ENCODE results near the gene SRSF3. TPM values are rescaled to one million over a fixed set of nuclear protein-coding genes. Genes with fewer than 3 reads are reported as not detected.

Gene SRSF3
- polyA plus RNA-seq, 1 donor (not counting 4 experiments of a cell fraction or from before 2014, with no cell fraction given) = 398 TPM

DNA sequence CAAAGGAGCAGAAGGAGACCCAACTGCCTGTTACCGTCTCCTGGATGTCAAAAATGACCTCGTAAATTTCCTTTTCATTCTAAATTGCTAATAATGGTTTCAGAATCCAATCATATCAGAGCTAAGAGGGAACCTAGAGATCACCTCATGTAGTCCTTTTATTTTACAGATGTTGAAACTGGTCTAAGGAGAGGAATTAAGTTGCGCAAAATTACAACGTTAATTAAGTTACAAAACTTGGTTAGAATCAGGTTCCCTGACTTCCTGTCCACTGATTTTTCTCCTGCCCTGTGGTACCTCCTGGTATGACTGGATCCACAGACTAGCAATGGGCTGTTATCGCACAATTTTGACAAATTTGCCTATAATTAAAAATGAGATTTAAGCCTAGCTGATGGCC is 37.9 kb upstream of the SRSF3 start:
- TF ChIP-seq EZH2 (IDR thresholded peaks at IDR 0.05; ENCODE audit: low read length) = no peak
- no peak for TF ChIP-seq CTCF (optimal IDR thresholded peaks at IDR 0.05 in 1 of 3, IDR thresholded peaks at IDR 0.05 in 1 of 3, conservative IDR thresholded peaks at IDR 0.05 in 1 of 3; ENCODE audit: extremely low read depth in 1 of 3, insufficient read depth in 2 of 3, low read length in 3 of 3)
- no peak overlapping the region for H3K4me2 ChIP-seq (ENCODE audit: control insufficient read depth, extremely low read depth, insufficient read depth, low read depth, low read length)
- H3K4me1 ChIP-seq (ENCODE audit: control insufficient read depth, extremely low read depth, insufficient read depth, low read length) = no peaks in the 10 kb centered on the region
- dilution Hi-C loops (cut with MboI; ENCODE audit: extremely low pct_ligation_motif_present, low sequenced_read_pairs) = no loop called here
- no peak overlapping the region for H3K9ac ChIP-seq (ENCODE audit: control insufficient read depth, extremely low read depth, insufficient read depth, low read length)
- H3K9me1 ChIP-seq (ENCODE audit: control insufficient read depth, extremely low read depth, insufficient read depth, low read length) = no peaks in the 10 kb centered on the region
- H3K27me3 ChIP-seq (ENCODE audit: control insufficient read depth, extremely low read depth, insufficient read depth, low read length) = no peaks in the 10 kb centered on the region
- DNase-seq (ENCODE audit: low read depth, low spot score) = no peak
- no peak overlapping the region for H3K4me3 ChIP-seq (ENCODE audit: control insufficient read depth in 2 of 3, extremely low read depth in 1 of 3, insufficient read depth in 2 of 3, low read depth in 1 of 3, low read length in 3 of 3)
- no peaks in the 10 kb centered on the region for H3K79me2 ChIP-seq (ENCODE audit: control insufficient read depth, insufficient read depth, low read length)
- no peak overlapping the region for H2AFZ ChIP-seq (ENCODE audit: control insufficient read depth, low read length)
- no peaks in the 10 kb centered on the region for H3K9me3 ChIP-seq (ENCODE audit: control insufficient read depth, low read depth, low read length)
- no peaks in the 10 kb centered on the region for H3K36me3 ChIP-seq (ENCODE audit: control insufficient read depth in 2 of 2, extremely low read depth in 1 of 2, insufficient read depth in 2 of 2, low read length in 2 of 2)
- no peak overlapping the region for H3K27ac ChIP-seq (ENCODE audit: control insufficient read depth, insufficient read depth, low read length)
- FAIRE-seq = no peak
- no peaks in the 10 kb centered on the region for H4K20me1 ChIP-seq (ENCODE audit: control insufficient read depth, extremely low read depth, insufficient read depth, low read length)

- H3K9me3 ChIP-seq (ENCODE audit: control insufficient read depth, low read depth, low read length) = no peaks in the 10 kb centered on the region
- no peak for FAIRE-seq
- no peaks in the 10 kb centered on the region for H3K79me2 ChIP-seq (ENCODE audit: control insufficient read depth, insufficient read depth, low read length)
- TF ChIP-seq EZH2 (IDR thresholded peaks at IDR 0.05; ENCODE audit: low read length) = no peak
- TF ChIP-seq CTCF (optimal IDR thresholded peaks at IDR 0.05 in 1 of 3, IDR thresholded peaks at IDR 0.05 in 1 of 3, conservative IDR thresholded peaks at IDR 0.05 in 1 of 3; ENCODE audit: extremely low read depth in 1 of 3, insufficient read depth in 2 of 3, low read length in 3 of 3) = no peak
- no peak for DNase-seq (ENCODE audit: low read depth, low spot score)
- no peaks in the 10 kb centered on the region for H3K36me3 ChIP-seq (ENCODE audit: control insufficient read depth in 2 of 2, extremely low read depth in 1 of 2, insufficient read depth in 2 of 2, low read length in 2 of 2)
- no peaks in the 10 kb centered on the region for H3K9me1 ChIP-seq (ENCODE audit: control insufficient read depth, extremely low read depth, insufficient read depth, low read length)
- dilution Hi-C loops (cut with MboI; ENCODE audit: extremely low pct_ligation_motif_present, low sequenced_read_pairs) = no loop called here
- no peaks in the 10 kb centered on the region for H4K20me1 ChIP-seq (ENCODE audit: control insufficient read depth, extremely low read depth, insufficient read depth, low read length)
- H3K27me3 ChIP-seq (ENCODE audit: control insufficient read depth, extremely low read depth, insufficient read depth, low read length) = no peaks in the 10 kb centered on the region
- no peak overlapping the region for H3K9ac ChIP-seq (ENCODE audit: control insufficient read depth, extremely low read depth, insufficient read depth, low read length)
- no peaks in the 10 kb centered on the region for H3K4me1 ChIP-seq (ENCODE audit: control insufficient read depth, extremely low read depth, insufficient read depth, low read length)
- H3K27ac ChIP-seq (ENCODE audit: control insufficient read depth, insufficient read depth, low read length) = no peak overlapping the region
- H3K4me3 ChIP-seq (ENCODE audit: control insufficient read depth in 2 of 3, extremely low read depth in 1 of 3, insufficient read depth in 2 of 3, low read depth in 1 of 3, low read length in 3 of 3) = no peak overlapping the region
- H3K4me2 ChIP-seq (ENCODE audit: control insufficient read depth, extremely low read depth, insufficient read depth, low read depth, low read length) = no peak overlapping the region
- H2AFZ ChIP-seq (ENCODE audit: control insufficient read depth, low read length) = no peak overlapping the region
Observed at GRCh38 chr6:36559011-36559793, 35.0 kb upstream of the SRSF3 start.

Data from keratinocyte (primary cell).